Fibroblast of the conjunctiva (primary cell): ENCODE measurements around the gene LPCAT2.

Experiments
- DNase-seq: peaks from one replicate; pipeline ENCODE4 v3.0.0-alpha.2; 2010; ENCODE audit warnings: low read depth

The LPCAT2 gene

GRCh38 chr16:55555436-55555835, 46.6 kb downstream of the LPCAT2 start:
- DNase-seq = no peak

- DNase-seq = no peak
Measured at GRCh38 chr16:55557186-55557585, 48.3 kb downstream of the LPCAT2 start.

- DNase-seq = no peak
Measured at GRCh38 chr16:55559233-55559632, 50.4 kb downstream of the LPCAT2 start.

GRCh38 chr16:55559933-55560516, 51.2 kb downstream of the LPCAT2 start:
- no peak for DNase-seq

GRCh38 chr16:55561319-55561848, 52.5 kb downstream of the LPCAT2 start:
- no peak for DNase-seq

- no peak for DNase-seq
Measured at GRCh38 chr16:55562936-55563335, 54.1 kb downstream of the LPCAT2 start.

GRCh38 chr16:55563797-55564196, 54.9 kb downstream of the LPCAT2 start:
- no peak for DNase-seq

- DNase-seq = no peak
Measured at GRCh38 chr16:55565086-55565485, 56.2 kb downstream of the LPCAT2 start.

- no peak for DNase-seq
Measured at GRCh38 chr16:55566432-55567175, 57.7 kb downstream of the LPCAT2 start, which contains the start of gene CAPNS2. Gene CAPNS2 (plus strand): TSS chr16:55566684. CDS start chr16:55566757, 73 bp downstream.

- no peak for DNase-seq
Measured at GRCh38 chr16:55567382-55567781, 58.5 kb downstream of the LPCAT2 start.

GRCh38 chr16:55568207-55568606, 59.3 kb downstream of the LPCAT2 start:
- no peak for DNase-seq

GRCh38 chr16:55569025-55569424, 60.2 kb downstream of the LPCAT2 start:
- DNase-seq = no peak

- DNase-seq = no peak
Measured at GRCh38 chr16:55570159-55570558, 61.3 kb downstream of the LPCAT2 start.

GRCh38 chr16:55571191-55571897, 62.5 kb downstream of the LPCAT2 start:
- no peak for DNase-seq

GRCh38 chr16:55572439-55572838, 63.6 kb downstream of the LPCAT2 start:
- peak; percentile 65 for DNase-seq

GRCh38 chr16:55574811-55575210, 65.9 kb downstream of the LPCAT2 start:
- DNase-seq = no peak

GRCh38 chr16:55575496-55575895, 66.6 kb downstream of the LPCAT2 start:
- DNase-seq = no peak

- DNase-seq = no peak
Measured at GRCh38 chr16:55576384-55576783, 67.5 kb downstream of the LPCAT2 start.

- DNase-seq = no peak
Measured at GRCh38 chr16:55577887-55578286, 69.0 kb downstream of the LPCAT2 start.

GRCh38 chr16:55585631-55586030, 76.8 kb downstream of the LPCAT2 start:
- no peak for DNase-seq

GRCh38 chr16:55588799-55589198, 79.9 kb downstream of the LPCAT2 start:
- DNase-seq = no peak

- no peak for DNase-seq
Measured at GRCh38 chr16:55592306-55592705, 83.4 kb downstream of the LPCAT2 start.

GRCh38 chr16:55597928-55598327, 89.1 kb downstream of the LPCAT2 start:
- DNase-seq = no peak
